ENCODE results near the gene ATF6B.
"Not testable (repeated sequence)": the region's sequence is repeated elsewhere in the genome, so short reads cannot be mapped to it uniquely, and the experiment has no call there.

ATF6B gene

GRCh38 chr6:32102255-32102654 lies 25.8 kb downstream of the ATF6B start:
- no peak for DNase-seq

- not testable (repeated sequence) for DNase-seq
Observed at GRCh38 chr6:32100251-32100650, 27.8 kb downstream of the ATF6B start.

GRCh38 chr6:32097364-32097763 lies 30.7 kb downstream of the ATF6B start:
- DNase-seq: no peak

GRCh38 chr6:32096394-32097258 lies 31.4 kb downstream of the ATF6B start:
- DNase-seq: no peak

GRCh38 chr6:32096087-32096393 lies 32.0 kb downstream of the ATF6B start:
- no peak for DNase-seq

- no peak for DNase-seq
Observed at GRCh38 chr6:32095338-32096086, 32.5 kb downstream of the ATF6B start.

GRCh38 chr6:32092760-32093497 lies 35.1 kb downstream of the ATF6B start:
- no peak for DNase-seq

GRCh38 chr6:32089082-32089828 lies 38.8 kb downstream of the ATF6B start:
- no peak for DNase-seq

- no peak for DNase-seq
Observed at GRCh38 chr6:32088487-32089049, 39.5 kb downstream of the ATF6B start.

- peak; percentile 30 to 75 for DNase-seq
Observed at GRCh38 chr6:32087574-32088486, 40.2 kb downstream of the ATF6B start.

- no peak for DNase-seq
Observed at GRCh38 chr6:32086661-32087573, 41.1 kb downstream of the ATF6B start.

- DNase-seq: no peak
Observed at GRCh38 chr6:32085759-32086459, 42.1 kb downstream of the ATF6B start.

- no peak for DNase-seq
Observed at GRCh38 chr6:32084780-32085179, 43.3 kb downstream of the ATF6B start.

- no peak for DNase-seq
Observed at GRCh38 chr6:32083812-32084768, 44.0 kb downstream of the ATF6B start.

- no peak for DNase-seq
Observed at GRCh38 chr6:32082935-32083334, 45.1 kb downstream of the ATF6B start.

- no peak for DNase-seq
Observed at GRCh38 chr6:32082478-32082877, 45.6 kb downstream of the ATF6B start.

GRCh38 chr6:32081168-32081990 lies 46.7 kb downstream of the ATF6B start:
- no peak for DNase-seq

Data from SW 1271 (cell line).